Activated naive CD8-positive, alpha-beta T cell (primary cell): ENCODE measurements around the gene KATNAL1.

Source experiments
- H3K27ac Mint-ChIP-seq: one replicate; pipeline ENCODE4 v1.8.0; 2021; ENCODE audit warnings: mixed read lengths
- H3K27me3 Mint-ChIP-seq: one replicate; pipeline ENCODE4 v1.8.0; 2021; ENCODE audit warnings: mixed read lengths
- H3K36me3 Mint-ChIP-seq: one replicate; pipeline ENCODE4 v1.8.0; 2021; ENCODE audit warnings: mixed read lengths
- H3K4me1 Mint-ChIP-seq: one replicate; pipeline ENCODE4 v1.8.0; 2021; ENCODE audit warnings: low read depth, mixed read lengths
- H3K4me3 Mint-ChIP-seq: one replicate; pipeline ENCODE4 v1.8.0; 2021; ENCODE audit warnings: mild to moderate bottlenecking, mixed read lengths
- H3K9me3 Mint-ChIP-seq: one replicate; pipeline ENCODE4 v1.8.0; 2021; ENCODE audit warnings: low read depth, mixed read lengths

Gene KATNAL1

DNA sequence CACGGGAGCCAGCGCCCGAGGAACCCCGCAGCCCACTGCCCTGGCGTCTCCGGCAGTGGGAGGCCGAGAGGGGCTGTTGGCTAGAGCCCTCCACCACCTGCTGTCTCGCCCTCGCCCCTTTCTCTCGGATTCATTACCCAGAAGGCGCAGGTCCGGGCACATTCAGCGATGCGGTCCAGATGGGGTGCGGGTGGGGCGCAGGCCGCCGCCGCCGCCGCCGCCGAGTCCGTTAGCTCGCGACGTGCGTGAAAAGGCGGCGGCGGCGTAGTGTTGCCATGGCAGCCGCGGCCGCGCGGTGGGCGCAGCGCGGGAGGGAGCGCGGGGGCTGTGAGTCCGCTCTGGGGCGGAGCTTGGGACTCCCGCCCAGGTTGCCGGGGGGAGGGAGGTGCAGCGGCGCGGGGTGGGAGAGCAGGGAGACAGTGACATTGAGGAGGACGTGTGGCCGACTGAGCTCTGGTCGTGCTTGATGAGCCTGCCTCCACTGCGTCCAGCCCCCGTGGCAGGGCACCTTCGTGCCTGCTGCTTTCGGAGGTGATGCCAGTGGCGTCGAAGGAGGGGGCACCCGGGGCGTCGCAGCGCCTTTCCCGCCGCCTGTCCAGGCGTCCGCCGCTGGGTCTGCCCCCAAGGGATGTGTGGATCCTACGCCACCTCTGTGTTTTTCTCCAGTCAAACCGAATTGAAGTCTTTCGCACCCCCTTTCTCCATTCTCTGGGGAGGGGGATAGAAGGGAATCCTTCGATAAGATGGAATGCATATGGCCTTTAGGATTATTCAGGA is at the start of gene KATNAL1:
Gene KATNAL1, minus strand, starts transcription at position 358 of the 777 bp plus-strand sequence. CDS start 23,774 bp downstream, outside the sequence.
- H3K9me3 Mint-ChIP-seq, result no peaks in the 10 kb centered on the region
- H3K27ac Mint-ChIP-seq, result peak within 1 kb of the TSS; percentile 41
- no peaks in the 10 kb centered on the region for H3K36me3 Mint-ChIP-seq
- peak within 1 kb of the TSS; percentile 87 for H3K4me3 Mint-ChIP-seq
- H3K27me3 Mint-ChIP-seq, result no peaks in the 10 kb centered on the region
- H3K4me1 Mint-ChIP-seq, result peaks cover 10% of the 10 kb centered on the region

DNA sequence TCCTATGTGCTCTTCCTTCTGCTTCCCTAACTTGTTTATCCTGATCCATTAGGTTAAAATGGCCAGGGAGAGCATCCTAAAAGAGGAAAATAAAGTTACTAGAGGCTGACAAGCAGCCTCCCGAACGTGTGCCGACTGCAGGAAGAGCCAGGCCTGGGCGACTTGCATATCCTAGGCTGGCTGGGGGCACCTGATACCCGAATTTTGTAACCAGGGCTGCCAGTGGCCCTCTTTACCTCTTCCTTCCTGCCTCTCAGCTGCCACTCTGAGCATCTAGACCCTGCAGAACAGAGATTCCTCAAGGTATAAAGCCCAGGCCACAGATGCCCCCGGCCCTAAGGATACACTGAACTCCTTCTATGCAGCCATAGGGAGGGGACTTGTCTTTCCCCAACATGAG is 48.5 kb upstream of the KATNAL1 start:
- Mint-ChIP-seq H3K4me1 (peaks cover 25% of the 10 kb centered on the region), H3K27ac (no peak overlapping the region), H3K27me3 (no peaks in the 10 kb centered on the region), H3K9me3 (peaks cover 8% of the 10 kb centered on the region), H3K4me3 (no peak overlapping the region), H3K36me3 (peaks cover 13% of the 10 kb centered on the region)

DNA sequence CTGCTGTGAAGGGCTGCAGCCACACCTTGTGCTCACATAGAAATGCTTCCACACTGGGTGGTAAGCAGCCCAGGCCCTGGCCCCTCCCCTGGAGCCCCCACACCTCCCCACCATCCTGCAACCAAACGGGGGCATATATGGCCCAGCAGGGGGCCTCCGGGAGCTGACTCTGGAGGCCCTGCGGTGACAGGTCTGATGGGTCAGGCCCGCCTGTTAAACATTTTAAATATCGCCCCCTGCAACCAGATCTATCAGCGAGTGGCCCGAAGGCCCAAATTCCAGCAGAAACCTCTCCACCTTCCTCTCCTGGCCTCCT is 48.0 kb upstream of the KATNAL1 start:
- no peak overlapping the region for H3K4me3 Mint-ChIP-seq

DNA sequence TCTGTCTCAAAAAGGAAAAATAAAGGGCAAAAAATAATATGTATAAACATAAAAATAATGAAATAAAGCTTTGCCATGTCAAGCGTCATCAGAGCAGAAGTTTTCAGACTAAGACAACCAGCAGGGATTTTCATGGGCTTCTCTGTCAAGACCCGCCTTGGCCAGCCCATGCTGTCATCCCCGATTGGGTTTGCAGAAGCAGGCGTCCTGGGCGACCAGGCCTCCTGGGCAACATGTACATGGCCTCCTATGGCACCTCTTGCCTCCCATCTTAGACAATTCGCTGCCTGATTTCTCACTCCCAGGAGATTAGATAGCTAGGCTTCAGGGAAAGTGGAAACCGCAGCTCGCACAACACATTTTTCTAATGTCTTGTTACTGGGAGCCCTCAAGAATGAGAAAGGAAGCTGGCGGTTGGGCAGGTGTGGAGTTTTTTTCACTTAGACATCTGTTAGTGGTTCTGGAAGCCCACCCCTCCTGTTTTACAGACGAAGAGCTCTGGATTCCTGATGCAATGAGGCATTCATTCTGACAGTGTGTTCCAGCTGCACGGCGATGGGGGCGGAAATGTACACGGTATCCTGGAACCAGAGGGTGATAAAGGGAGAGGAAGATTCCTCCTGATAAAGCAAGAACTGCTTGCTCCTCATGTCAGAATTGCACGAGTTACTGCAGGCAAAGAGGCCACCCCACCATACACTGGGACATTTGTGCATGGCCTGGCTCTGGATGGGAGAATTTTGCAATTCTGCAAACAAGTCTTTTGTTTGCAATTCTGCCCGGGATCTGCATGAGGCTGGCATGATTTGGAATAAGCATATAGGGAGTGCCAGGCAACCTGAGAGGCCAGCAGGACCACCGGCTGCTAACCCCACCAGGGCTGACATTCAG is 47.4 kb upstream of the KATNAL1 start:
- H3K4me1 Mint-ChIP-seq, result peaks cover 26% of the 10 kb centered on the region
- no peak overlapping the region for H3K27ac Mint-ChIP-seq
- peaks cover 10% of the 10 kb centered on the region for H3K36me3 Mint-ChIP-seq
- peak overlapping the region; percentile 23 for H3K4me3 Mint-ChIP-seq
- H3K9me3 Mint-ChIP-seq, result peaks cover 8% of the 10 kb centered on the region
- no peaks in the 10 kb centered on the region for H3K27me3 Mint-ChIP-seq

More for the DNA sequence above, 48.0 kb upstream of the KATNAL1 start:
- H3K27ac Mint-ChIP-seq, result no peak overlapping the region
- peaks cover 11% of the 10 kb centered on the region for H3K36me3 Mint-ChIP-seq
- no peaks in the 10 kb centered on the region for H3K27me3 Mint-ChIP-seq
- peaks cover 8% of the 10 kb centered on the region for H3K9me3 Mint-ChIP-seq
- H3K4me1 Mint-ChIP-seq, result peaks cover 25% of the 10 kb centered on the region

DNA sequence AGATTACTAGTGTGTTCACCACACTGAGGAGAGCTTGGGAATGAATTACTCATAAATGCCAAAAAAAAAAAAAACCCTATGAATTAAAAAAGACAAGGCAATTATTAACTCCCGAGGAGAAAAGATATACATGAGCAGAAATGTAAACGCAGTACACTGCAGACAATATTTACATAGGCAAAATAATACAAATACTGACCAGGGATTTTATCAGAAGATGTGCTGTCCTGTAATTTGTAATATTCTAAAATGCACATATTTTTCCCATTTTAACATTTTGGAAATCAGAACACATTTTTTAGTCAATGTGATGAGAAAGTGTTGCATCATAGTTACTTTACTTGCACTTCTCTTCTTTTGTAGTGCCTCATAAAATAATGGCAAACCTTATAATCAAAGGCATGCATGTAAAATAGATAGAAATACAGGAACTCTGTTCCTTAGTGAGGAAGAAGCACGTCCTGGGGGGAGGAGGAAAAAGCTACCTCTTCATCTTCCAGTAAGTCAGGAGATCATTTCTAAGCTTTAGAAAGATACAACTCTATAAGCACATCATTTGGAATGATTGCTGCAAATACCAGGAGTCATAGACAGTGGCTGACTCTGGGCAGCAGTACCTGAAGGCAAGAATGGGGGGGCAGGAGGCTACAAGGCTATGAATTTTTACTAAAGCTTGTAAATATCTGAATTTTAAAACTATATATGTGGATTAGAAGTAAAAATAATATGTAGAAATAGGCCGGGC is 46.3 kb upstream of the KATNAL1 start:
- Mint-ChIP-seq H3K36me3 (peaks cover 8% of the 10 kb centered on the region), H3K27me3 (no peaks in the 10 kb centered on the region), H3K27ac (no peak overlapping the region), H3K4me1 (peaks cover 27% of the 10 kb centered on the region), H3K4me3 (no peak overlapping the region), H3K9me3 (peaks cover 8% of the 10 kb centered on the region)

DNA sequence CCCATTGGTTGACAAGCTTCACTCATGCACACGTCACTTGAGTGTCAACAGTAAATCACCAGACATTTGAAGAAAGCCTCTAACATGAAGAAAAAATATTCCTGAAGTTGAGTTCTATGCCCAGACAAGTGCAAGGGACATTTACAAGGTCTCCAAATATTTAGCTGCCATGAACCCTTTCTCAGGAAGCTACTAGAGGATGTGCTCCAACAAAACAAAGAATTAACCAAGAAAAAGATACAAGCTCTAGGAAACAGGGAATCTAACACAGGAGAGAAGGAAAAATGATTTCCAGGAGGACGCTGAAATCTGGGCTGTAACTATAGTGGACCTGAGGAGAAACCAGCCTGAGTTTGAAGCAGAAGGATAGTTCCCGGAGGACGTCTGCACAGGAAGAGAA is 45.7 kb upstream of the KATNAL1 start:
- Mint-ChIP-seq H3K27me3 (no peaks in the 10 kb centered on the region), H3K27ac (no peak overlapping the region), H3K4me1 (peaks cover 31% of the 10 kb centered on the region), H3K36me3 (peaks cover 8% of the 10 kb centered on the region), H3K4me3 (no peak overlapping the region), H3K9me3 (peaks cover 8% of the 10 kb centered on the region)

DNA sequence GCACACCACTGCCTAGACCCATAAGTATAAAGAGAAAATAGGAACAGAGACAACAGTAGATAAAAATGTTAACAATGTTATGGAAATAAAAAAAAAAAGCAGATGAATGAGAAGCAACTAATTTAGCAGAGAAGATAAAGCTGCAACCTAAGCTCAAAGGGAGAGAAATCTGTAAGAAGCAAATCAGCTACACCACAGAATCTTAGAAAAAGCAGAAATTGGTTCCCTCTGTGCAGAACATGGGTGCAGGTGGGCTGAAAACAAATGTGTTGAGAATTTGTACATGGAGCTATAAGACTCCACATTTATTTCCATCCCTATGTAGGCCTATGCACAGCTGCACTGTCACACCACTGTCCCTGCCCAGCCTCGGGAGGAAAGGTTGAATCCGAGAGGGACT is 44.8 kb upstream of the KATNAL1 start:
- Mint-ChIP-seq H3K36me3 (peaks cover 7% of the 10 kb centered on the region), H3K4me3 (no peak overlapping the region), H3K27me3 (no peaks in the 10 kb centered on the region), H3K4me1 (peaks cover 38% of the 10 kb centered on the region), H3K9me3 (peaks cover 8% of the 10 kb centered on the region), H3K27ac (no peak overlapping the region)

DNA sequence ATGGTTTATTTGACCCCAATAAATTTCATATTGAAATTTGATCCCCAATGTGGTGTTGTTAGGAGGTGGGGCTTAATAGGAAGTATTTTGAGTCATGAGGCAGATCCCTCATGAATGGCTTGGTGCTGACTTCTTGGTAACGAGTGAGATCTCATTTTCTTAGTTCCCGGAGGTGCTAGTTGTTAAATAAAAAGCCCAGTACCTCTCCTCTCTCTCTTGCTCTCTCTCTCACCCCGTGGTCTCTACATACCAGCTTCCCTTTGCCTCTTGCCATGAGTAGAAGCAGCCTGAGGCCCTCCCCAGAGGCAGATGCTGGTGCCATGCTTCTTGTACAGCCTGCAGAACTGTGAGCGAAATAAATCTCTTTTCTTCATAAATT is 39.4 kb upstream of the KATNAL1 start:
- Mint-ChIP-seq H3K27ac (peak overlapping the region; percentile 4), H3K4me1 (peaks cover 44% of the 10 kb centered on the region), H3K4me3 (peak overlapping the region; percentile 41)

DNA sequence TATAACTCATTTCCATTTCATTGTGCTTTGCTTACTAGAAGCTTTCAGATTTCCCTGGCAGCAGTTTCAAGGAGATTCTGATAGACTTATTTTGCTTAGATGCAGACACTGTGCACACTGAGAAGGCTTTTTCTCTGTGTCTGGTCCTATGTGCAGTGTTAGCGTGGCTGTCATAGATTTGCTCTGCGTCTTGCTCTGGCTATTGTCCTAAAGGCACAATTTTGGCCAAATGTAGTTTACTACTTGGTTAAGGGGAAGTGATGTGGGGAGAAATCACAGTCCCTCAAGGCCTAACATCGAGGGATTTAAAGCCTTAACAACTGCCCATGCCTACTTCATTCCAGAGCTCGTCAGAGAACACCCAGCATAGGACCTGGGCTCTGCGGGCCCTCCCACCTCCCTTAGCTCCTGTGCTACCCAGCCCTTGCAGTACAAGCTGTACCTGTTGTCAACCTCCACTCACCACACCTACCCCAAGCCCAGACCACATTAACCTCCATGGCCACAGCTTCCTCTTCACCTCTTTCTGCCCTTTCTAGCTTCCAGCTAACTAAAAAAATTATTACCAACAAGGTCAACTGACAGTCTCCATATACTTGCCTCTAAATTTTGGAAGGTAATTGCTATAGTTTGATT is 38.9 kb upstream of the KATNAL1 start:
- Mint-ChIP-seq H3K4me1 (peaks cover 44% of the 10 kb centered on the region), H3K27me3 (no peaks in the 10 kb centered on the region), H3K4me3 (peak overlapping the region; percentile 41), H3K9me3 (no peaks in the 10 kb centered on the region), H3K36me3 (peaks cover 4% of the 10 kb centered on the region), H3K27ac (no peak overlapping the region)

More for the DNA sequence above, 39.4 kb upstream of the KATNAL1 start:
- Mint-ChIP-seq H3K9me3 (no peaks in the 10 kb centered on the region), H3K36me3 (peaks cover 4% of the 10 kb centered on the region), H3K27me3 (no peaks in the 10 kb centered on the region)

DNA sequence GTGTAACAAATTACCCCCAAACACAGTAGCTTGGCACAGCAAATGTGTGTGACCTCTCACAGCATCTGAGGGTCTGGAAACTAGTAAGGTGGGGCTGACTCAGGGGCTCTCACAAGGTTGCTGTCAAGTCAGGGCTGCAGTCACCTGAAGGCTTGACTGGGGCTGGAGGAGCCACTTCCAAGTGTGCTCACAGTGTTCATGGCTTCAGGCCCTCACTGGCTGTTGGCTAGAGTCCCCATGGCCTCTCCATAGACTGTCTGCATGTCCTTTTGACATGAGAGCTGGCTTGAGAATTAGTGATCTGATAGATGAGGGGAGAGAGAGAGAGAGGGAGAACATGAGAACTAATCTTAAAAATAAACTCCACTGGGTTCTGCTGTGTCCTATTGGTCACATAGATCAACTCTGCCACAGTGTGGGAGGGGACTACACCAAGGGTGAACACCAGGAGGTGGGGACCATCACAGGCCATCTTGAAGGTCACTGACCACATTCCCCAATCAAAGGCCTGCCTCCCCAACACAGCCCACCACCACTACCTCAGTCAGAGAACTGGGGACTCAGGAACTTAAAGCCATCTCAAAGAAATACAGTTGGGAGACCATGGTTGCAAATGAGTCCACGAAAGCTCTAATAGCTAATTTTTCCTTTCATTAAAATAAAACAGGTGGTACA is 38.2 kb upstream of the KATNAL1 start:
- Mint-ChIP-seq H3K27me3 (no peaks in the 10 kb centered on the region), H3K36me3 (peaks cover 4% of the 10 kb centered on the region), H3K9me3 (no peaks in the 10 kb centered on the region), H3K4me3 (peak overlapping the region; percentile 18), H3K27ac (no peak overlapping the region), H3K4me1 (peaks cover 44% of the 10 kb centered on the region)

DNA sequence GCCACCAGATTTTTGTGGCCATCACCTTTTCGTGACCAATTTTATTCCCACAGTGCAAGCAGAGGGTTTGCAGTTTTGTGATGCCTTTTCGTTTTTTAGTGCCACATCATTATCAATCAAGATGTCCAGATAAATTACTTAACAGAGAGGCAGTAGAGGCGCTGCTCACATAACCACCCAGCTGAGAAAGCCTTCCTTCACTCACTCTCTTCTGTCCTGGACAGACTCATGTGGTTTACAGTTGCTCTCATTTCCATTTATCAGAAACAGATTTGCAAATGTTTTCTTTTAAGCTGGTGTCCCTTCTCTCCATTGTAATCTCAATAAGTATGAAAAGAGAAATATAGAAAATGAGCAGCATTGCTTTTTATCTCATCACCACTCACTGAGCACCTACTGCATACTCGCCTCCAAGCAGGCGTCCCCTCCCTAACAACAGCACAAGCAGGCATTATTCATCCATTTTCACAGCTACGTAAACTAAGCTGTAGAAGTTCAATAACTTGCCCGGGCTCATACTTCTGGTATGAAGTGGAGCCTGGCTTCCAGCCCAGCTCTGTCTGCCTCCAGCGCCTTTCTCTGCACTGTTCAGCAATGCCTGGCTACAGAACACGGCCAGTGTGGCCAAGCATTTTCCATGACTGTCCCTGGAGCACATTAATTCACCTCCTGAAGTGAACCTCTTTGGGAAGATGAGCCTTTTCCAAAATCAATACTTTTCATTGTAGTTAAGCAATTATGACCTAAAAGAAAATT is 34.6 kb upstream of the KATNAL1 start:
- no peak overlapping the region for H3K27ac Mint-ChIP-seq
- H3K9me3 Mint-ChIP-seq, result no peaks in the 10 kb centered on the region
- H3K27me3 Mint-ChIP-seq, result peaks cover 2% of the 10 kb centered on the region
- H3K36me3 Mint-ChIP-seq, result peaks cover 12% of the 10 kb centered on the region
- H3K4me3 Mint-ChIP-seq, result no peak overlapping the region
- H3K4me1 Mint-ChIP-seq, result peaks cover 32% of the 10 kb centered on the region

DNA sequence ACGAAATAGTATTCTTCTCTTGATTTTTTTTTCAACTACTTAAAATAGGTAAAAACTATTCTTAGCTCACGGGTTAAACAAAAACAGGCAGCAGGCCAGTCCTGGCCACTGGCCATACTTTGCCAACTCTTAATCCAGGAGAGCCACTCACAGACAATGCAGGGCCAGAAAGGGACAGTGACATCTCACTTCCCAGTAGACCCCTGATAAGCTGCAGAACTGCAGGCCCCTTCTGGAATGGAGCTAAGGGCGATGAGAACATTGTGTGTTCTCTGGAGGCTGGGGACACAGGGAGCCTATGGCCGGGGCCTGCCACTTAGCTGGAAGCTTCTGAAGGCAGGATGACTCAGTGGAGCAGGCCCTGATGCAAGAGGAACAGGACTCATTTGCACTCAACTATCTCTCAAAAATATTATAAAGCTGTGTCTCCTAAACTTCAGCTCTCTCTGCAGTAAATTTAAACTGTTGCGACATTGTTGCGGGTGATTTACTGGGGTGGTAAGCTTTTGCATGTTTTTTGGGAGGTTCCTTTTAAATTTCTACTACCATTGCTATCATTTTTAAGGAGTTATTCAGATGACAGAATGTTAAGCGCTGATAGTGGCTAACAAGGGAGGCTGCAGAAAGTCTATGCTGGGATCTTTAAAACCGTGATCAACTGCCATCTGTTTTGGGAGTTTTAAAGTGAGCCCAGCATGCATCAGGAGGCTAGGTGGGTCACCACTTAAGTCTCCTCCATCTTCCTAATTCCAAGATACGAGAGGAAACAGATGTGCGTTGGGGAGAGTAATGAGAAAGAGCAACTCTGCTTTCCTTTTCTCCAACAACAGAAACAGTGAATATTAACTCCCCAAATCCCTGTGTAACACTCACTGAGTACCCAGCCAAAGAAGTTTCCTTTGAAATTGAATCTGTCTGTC is 33.2 kb upstream of the KATNAL1 start:
- peaks cover 12% of the 10 kb centered on the region for H3K36me3 Mint-ChIP-seq
- peaks cover 2% of the 10 kb centered on the region for H3K27me3 Mint-ChIP-seq
- no peaks in the 10 kb centered on the region for H3K9me3 Mint-ChIP-seq
- no peak overlapping the region for H3K4me3 Mint-ChIP-seq
- peaks cover 23% of the 10 kb centered on the region for H3K4me1 Mint-ChIP-seq
- H3K27ac Mint-ChIP-seq, result no peak overlapping the region
